HG03521 (cell line): ENCODE measurements around the gene CBFA2T3.

Source experiments
- ATAC-seq: cut with Tn5 transposase; IDR thresholded peaks from one replicate; pipeline ENCODE4 v1.9.1; 2021; ENCODE audit warnings: mild to moderate bottlenecking, moderate library complexity; ENCODE audit not compliant: unreplicated experiment

The CBFA2T3 gene

GRCh38 chr16:88964636-88965035 lies 12.4 kb downstream of the CBFA2T3 start:
- no peak for ATAC-seq

GRCh38 chr16:88963583-88963982 lies 13.4 kb downstream of the CBFA2T3 start:
- no peak for ATAC-seq

GRCh38 chr16:88962478-88963152 lies 14.4 kb downstream of the CBFA2T3 start:
- no peak for ATAC-seq

- ATAC-seq = no peak
Observed at GRCh38 chr16:88961011-88961410, 16.0 kb downstream of the CBFA2T3 start.

GRCh38 chr16:88960516-88960915 lies 16.5 kb downstream of the CBFA2T3 start:
- ATAC-seq = no peak

GRCh38 chr16:88959022-88959421 lies 18.0 kb downstream of the CBFA2T3 start:
- ATAC-seq = no peak

- no peak for ATAC-seq
Observed at GRCh38 chr16:88957887-88958577, 19.0 kb downstream of the CBFA2T3 start.

GRCh38 chr16:88957433-88957767 lies 19.6 kb downstream of the CBFA2T3 start:
- ATAC-seq = no peak

- no peak for ATAC-seq
Observed at GRCh38 chr16:88956546-88957432, 20.2 kb downstream of the CBFA2T3 start.

- no peak for ATAC-seq
Observed at GRCh38 chr16:88955906-88956305, 21.1 kb downstream of the CBFA2T3 start.

GRCh38 chr16:88953003-88953690 lies 23.9 kb downstream of the CBFA2T3 start:
- ATAC-seq = no peak

GRCh38 chr16:88951989-88952388 lies 25.0 kb downstream of the CBFA2T3 start:
- ATAC-seq = no peak

- no peak for ATAC-seq
Observed at GRCh38 chr16:88951501-88951900, 25.5 kb downstream of the CBFA2T3 start.

GRCh38 chr16:88948781-88949490 lies 28.1 kb downstream of the CBFA2T3 start:
- no peak for ATAC-seq

- no peak for ATAC-seq
Observed at GRCh38 chr16:88945473-88945872, 31.5 kb downstream of the CBFA2T3 start.

- no peak for ATAC-seq
Observed at GRCh38 chr16:88943741-88944140, 33.3 kb downstream of the CBFA2T3 start.

GRCh38 chr16:88943131-88943664 lies 33.8 kb downstream of the CBFA2T3 start:
- no peak for ATAC-seq

GRCh38 chr16:88941913-88942909 lies 34.8 kb downstream of the CBFA2T3 start:
- ATAC-seq = peak; percentile 48
